CD8-positive, alpha-beta memory T cell (primary cell): ENCODE results near the gene TFF1. TPM values are rescaled to one million over a fixed set of nuclear protein-coding genes. Genes with fewer than 3 reads are reported as not detected.
A peak's percentile ranks its signal among the peaks of the same experiment; 100 is the strongest.

Experiments used
- CTCF ChIA-PET: fragments of 350-600 bp; sonication (Branson Sonifier 250); formaldehyde crosslinking; loops from one replicate; lab custom pipeline; 2021; ENCODE audit warnings: antibody characterized with exemption; lab: Charles Lee
- POLR2A ChIA-PET: fragments of 350-600 bp; sonication (Branson Sonifier 250); formaldehyde crosslinking; loops from one replicate; lab custom pipeline; 2021; ENCODE audit warnings: antibody characterized with exemption; lab: Charles Lee
- DNase-seq, 5 donors: peaks; one replicate each; pipeline versions ENCODE4 v3.0.0 to v3.0.0-alpha.2; 2020 to 2022; ENCODE audit warnings: mixed read lengths in 1 of 5
- H3K27ac ChIP-seq: one replicate; pipeline ENCODE4 v1.7.0; 2013; ENCODE audit warnings: low read depth, mild to moderate bottlenecking, low read length, moderate library complexity
- H3K27me3 ChIP-seq: 2 replicates; pipeline ENCODE4 v1.7.0; 2013; ENCODE audit warnings: low read length, mild to moderate bottlenecking; ENCODE audit not compliant: insufficient read depth, poor library complexity, severe bottlenecking
- H3K36me3 ChIP-seq: 2 replicates; pipeline ENCODE4 v1.7.0; 2013; ENCODE audit warnings: mild to moderate bottlenecking, low read length, moderate library complexity; ENCODE audit not compliant: insufficient read depth
- H3K4me1 ChIP-seq: 2 replicates; pipeline ENCODE4 v1.7.0; 2013; ENCODE audit warnings: mild to moderate bottlenecking, low read length, moderate library complexity; ENCODE audit not compliant: insufficient read depth
- H3K4me3 ChIP-seq: 2 replicates; pipeline ENCODE4 v1.7.0; 2013; ENCODE audit warnings: mild to moderate bottlenecking, low read length
- H3K9me3 ChIP-seq: 2 replicates; pipeline ENCODE4 v1.7.0; 2013; ENCODE audit warnings: mild to moderate bottlenecking, low read length
- H3K27ac Mint-ChIP-seq, 8 donors: one replicate each; pipeline ENCODE4 v1.8.0; 2020 to 2021; ENCODE audit warnings: mixed read lengths in 8 of 8, mild to moderate bottlenecking in 6 of 8, inconsistent platforms in 3 of 8, moderate library complexity in 3 of 8
- H3K27me3 Mint-ChIP-seq, 2 donors: one replicate each; pipeline ENCODE4 v1.8.0; 2020 to 2021; ENCODE audit warnings: mixed read lengths in 2 of 2, mild to moderate bottlenecking in 1 of 2, moderate library complexity in 1 of 2
- H3K36me3 Mint-ChIP-seq, 3 donors: one replicate each; pipeline ENCODE4 v1.8.0; 2020 to 2021; ENCODE audit warnings: mixed read lengths in 3 of 3, inconsistent platforms in 1 of 3, mild to moderate bottlenecking in 1 of 3
- H3K4me1 Mint-ChIP-seq, 3 donors: one replicate each; pipeline ENCODE4 v1.8.0; 2020 to 2021; ENCODE audit warnings: mixed read lengths in 3 of 3, inconsistent platforms in 1 of 3, mild to moderate bottlenecking in 1 of 3
- H3K4me3 Mint-ChIP-seq, 7 donors: one replicate each; pipeline ENCODE4 v1.8.0; 2020 to 2021; ENCODE audit warnings: mixed read lengths in 7 of 7, mild to moderate bottlenecking in 6 of 7, moderate library complexity in 4 of 7, inconsistent platforms in 2 of 7
- H3K9me3 Mint-ChIP-seq, 5 donors: one replicate each; pipeline ENCODE4 v1.8.0; 2020 to 2022; ENCODE audit warnings: mixed read lengths in 5 of 5, mild to moderate bottlenecking in 3 of 5, moderate library complexity in 2 of 5, inconsistent platforms in 1 of 5
- polyA plus RNA-seq: library from polyadenylated mRNA; unstranded; fragments of 300-500 nt; fragmentation: Illumina TruSeq; gene quantifications from one replicate; pipeline ENCODE4 v1.2.3, GENCODE V29; 2021
- total RNA-seq, 2 experiments: library from RNA; stranded (reverse); gene quantifications; one replicate each; pipeline ENCODE4 v1.2.3, GENCODE V29; 2021

Gene TFF1
- total and polyA plus RNA-seq, 3 experiments from 2014 or later: not detected

GRCh38 chr21:42350927-42351426, 15.4 kb downstream of the TFF1 start, which contains the start of gene TFF2:
Gene TFF2 (minus strand): TSS chr21:42350994. CDS start chr21:42350957, 37 bp downstream.
- ChIA-PET POLR2A (no interaction called here), CTCF (no interaction called here)
- Histone ChIP-seq H3K4me1 (no peaks in the 10 kb centered on the region), H3K4me3 (no peak within 1 kb of the TSS), H3K27me3 (no peaks in the 10 kb centered on the region), H3K27ac (no peak within 1 kb of the TSS), H3K9me3 (no peaks in the 10 kb centered on the region), H3K36me3 (no peaks in the 10 kb centered on the region)
- H3K9me3 Mint-ChIP-seq: peaks cover 14 to 24% (median 16%) of the 10 kb centered on the region in 5 donors
- H3K27me3 Mint-ChIP-seq: peaks cover 3 to 10% of the 10 kb centered on the region in 2 donors
- no peaks in the 10 kb centered on the region for H3K4me1 Mint-ChIP-seq
- H3K36me3 Mint-ChIP-seq: peaks cover 0 to 20% (median 0%) of the 10 kb centered on the region in 3 donors
- H3K4me3 Mint-ChIP-seq: no peak within 1 kb of the TSS
- DNase-seq: no peak
- peak within 1 kb of the TSS in 1 of 8 donors; percentile 43 for H3K27ac Mint-ChIP-seq

DNA sequence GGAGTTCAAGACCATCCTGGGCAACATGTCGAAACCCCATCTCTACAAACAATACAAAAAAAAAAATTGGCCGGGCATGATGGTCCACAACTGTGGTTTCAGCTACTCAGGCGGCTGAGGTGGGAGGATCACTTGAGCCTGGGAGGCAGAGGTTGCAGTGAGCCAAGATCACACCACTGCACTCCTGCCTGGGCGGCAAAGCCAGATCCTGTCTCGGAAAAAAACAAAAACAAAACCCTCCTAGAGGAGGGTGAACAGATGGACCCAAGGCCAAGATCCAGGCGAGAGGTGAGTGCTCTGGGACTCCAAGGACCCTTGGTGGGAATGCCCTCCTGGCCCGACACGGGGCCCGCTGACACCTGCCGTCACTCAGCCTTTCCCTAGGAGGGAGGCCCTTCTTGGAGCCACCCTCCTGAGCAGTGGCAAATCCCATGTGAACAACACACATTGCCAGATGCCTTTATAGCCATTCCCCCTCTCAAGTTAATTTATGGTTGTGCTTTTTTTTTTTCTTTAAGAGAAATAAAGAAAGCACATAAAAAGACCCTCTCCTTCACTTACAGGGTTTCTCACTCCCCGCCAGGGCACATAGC, 15.9 kb downstream of the TFF1 start:
- no peaks in the 10 kb centered on the region for H3K27me3 ChIP-seq
- DNase-seq: no peak
- ChIA-PET CTCF (interaction anchor here (1.6 kb wide), 1 partner anchor 13 kb away, joined by 5 read pairs; no protein-coding TSS in a partner anchor), POLR2A (interaction anchor here (0.7 kb wide), 1 partner anchor 68 kb away, joined by 3 read pairs; no protein-coding TSS in a partner anchor)
- Mint-ChIP-seq H3K4me3 (no peak overlapping the region), H3K27me3 (peaks cover 3 to 10% of the 10 kb centered on the region in 2 donors), H3K27ac (peak overlapping the region in 1 of 8 donors; percentile 43), H3K4me1 (no peaks in the 10 kb centered on the region), H3K36me3 (peaks cover 0 to 16% (median 0%) of the 10 kb centered on the region in 3 donors), H3K9me3 (peaks cover 8 to 21% (median 13%) of the 10 kb centered on the region in 5 donors)
- H3K9me3 ChIP-seq: no peaks in the 10 kb centered on the region
- H3K4me3 ChIP-seq: no peak overlapping the region
- no peaks in the 10 kb centered on the region for H3K36me3 ChIP-seq
- no peak overlapping the region for H3K27ac ChIP-seq
- H3K4me1 ChIP-seq: no peaks in the 10 kb centered on the region

- Mint-ChIP-seq H3K27ac (no peak overlapping the region), H3K36me3 (peaks cover 0 to 11% (median 0%) of the 10 kb centered on the region in 3 donors), H3K9me3 (peaks cover 2 to 16% (median 6%) of the 10 kb centered on the region in 5 donors), H3K27me3 (peaks cover 0 to 5% of the 10 kb centered on the region in 2 donors), H3K4me3 (no peak overlapping the region), H3K4me1 (no peaks in the 10 kb centered on the region)
- Histone ChIP-seq H3K27me3 (no peaks in the 10 kb centered on the region), H3K27ac (no peak overlapping the region), H3K4me3 (no peak overlapping the region), H3K9me3 (no peaks in the 10 kb centered on the region), H3K4me1 (no peaks in the 10 kb centered on the region), H3K36me3 (no peaks in the 10 kb centered on the region)
- CTCF ChIA-PET: interaction anchor here (1.1 to 1.6 kb wide), 2 partner anchors 12 to 13 kb away, joined by 3 to 5 read pairs; no protein-coding TSS in a partner anchor
- DNase-seq: no peak
- POLR2A ChIA-PET: interaction anchor here (0.7 kb wide), 1 partner anchor 67 kb away, joined by 3 read pairs; no protein-coding TSS in a partner anchor
These were observed 16.7 kb downstream of the TFF1 start for GRCh38 chr21:42349420-42350317.

DNA sequence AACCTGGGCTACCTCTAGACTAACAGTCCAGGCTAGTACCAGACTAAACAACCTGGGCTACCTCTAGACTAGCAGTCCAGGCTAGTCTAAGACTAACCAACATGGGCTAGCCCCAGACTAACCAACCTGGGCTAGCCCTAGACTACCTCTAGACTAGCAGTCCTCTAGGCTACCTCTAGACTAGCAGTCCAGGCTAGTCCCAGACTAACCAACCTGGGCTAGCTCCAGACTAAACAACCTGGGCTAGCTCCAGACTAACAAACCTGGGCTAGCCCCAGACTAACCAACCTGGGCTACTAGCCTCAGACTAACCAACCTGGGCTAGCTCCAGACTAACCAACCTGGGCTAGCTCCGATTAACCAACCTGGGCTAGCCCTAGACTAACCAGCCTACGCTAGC, 17.6 kb downstream of the TFF1 start:
- POLR2A ChIA-PET: no interaction called here
- no peak overlapping the region for H3K4me3 Mint-ChIP-seq
- Histone ChIP-seq H3K27ac (no peak overlapping the region), H3K4me1 (no peaks in the 10 kb centered on the region), H3K36me3 (no peaks in the 10 kb centered on the region), H3K27me3 (no peaks in the 10 kb centered on the region), H3K4me3 (no peak overlapping the region), H3K9me3 (no peaks in the 10 kb centered on the region)
- peaks cover 0 to 7% (median 0%) of the 10 kb centered on the region in 3 donors for H3K36me3 Mint-ChIP-seq
- peaks cover 0 to 7% (median 2%) of the 10 kb centered on the region in 5 donors for H3K9me3 Mint-ChIP-seq
- no peaks in the 10 kb centered on the region for H3K4me1 Mint-ChIP-seq
- CTCF ChIA-PET: interaction anchor here (1.1 to 1.6 kb wide), 2 partner anchors 11 to 12 kb away, joined by 3 to 5 read pairs; no protein-coding TSS in a partner anchor
- no peak overlapping the region for H3K27ac Mint-ChIP-seq
- no peaks in the 10 kb centered on the region for H3K27me3 Mint-ChIP-seq
- no peak for DNase-seq

DNA sequence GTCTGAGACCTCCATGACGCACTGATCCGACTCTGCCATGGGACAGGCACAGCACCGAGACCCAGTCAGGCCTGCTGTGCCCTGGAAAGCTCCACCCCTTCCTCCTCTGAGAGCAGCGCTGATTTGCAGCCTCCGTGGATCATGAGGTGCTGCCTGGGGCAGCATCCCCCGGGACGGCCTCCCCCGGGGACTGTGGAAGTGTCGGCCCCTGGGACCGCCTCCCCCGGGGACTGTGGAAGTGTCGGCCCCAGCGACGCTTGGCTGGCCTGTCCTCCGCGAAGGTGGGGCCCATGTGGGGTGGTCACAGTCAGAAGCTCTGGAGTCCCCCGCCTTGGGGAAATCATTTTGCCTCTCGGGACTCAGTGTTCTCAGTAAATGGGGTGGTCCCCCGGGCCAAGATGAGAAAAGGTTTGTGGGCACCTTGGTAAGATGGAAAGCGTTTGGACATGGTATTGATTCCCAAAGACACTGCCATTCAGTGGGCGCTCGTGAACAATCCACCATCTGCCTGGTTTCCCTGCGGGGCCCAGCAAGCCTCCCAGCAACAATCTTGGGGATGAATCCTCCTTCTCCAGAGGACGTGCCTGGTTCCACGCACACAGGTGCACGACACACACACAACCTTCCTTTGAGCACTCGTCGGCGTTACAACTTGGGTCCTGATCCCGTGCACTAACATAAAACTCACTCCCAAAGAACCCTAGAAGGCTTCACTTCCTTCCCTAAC, 18.6 kb downstream of the TFF1 start:
- Histone ChIP-seq H3K27me3 (no peaks in the 10 kb centered on the region), H3K4me3 (no peak overlapping the region), H3K27ac (no peak overlapping the region), H3K36me3 (no peaks in the 10 kb centered on the region), H3K9me3 (no peaks in the 10 kb centered on the region), H3K4me1 (no peaks in the 10 kb centered on the region)
- Mint-ChIP-seq H3K27me3 (no peaks in the 10 kb centered on the region), H3K36me3 (no peaks in the 10 kb centered on the region), H3K4me1 (no peaks in the 10 kb centered on the region), H3K27ac (no peak overlapping the region), H3K4me3 (no peak overlapping the region), H3K9me3 (no peaks in the 10 kb centered on the region)
- DNase-seq: no peak
- ChIA-PET POLR2A (no interaction called here), CTCF (no interaction called here)

DNA sequence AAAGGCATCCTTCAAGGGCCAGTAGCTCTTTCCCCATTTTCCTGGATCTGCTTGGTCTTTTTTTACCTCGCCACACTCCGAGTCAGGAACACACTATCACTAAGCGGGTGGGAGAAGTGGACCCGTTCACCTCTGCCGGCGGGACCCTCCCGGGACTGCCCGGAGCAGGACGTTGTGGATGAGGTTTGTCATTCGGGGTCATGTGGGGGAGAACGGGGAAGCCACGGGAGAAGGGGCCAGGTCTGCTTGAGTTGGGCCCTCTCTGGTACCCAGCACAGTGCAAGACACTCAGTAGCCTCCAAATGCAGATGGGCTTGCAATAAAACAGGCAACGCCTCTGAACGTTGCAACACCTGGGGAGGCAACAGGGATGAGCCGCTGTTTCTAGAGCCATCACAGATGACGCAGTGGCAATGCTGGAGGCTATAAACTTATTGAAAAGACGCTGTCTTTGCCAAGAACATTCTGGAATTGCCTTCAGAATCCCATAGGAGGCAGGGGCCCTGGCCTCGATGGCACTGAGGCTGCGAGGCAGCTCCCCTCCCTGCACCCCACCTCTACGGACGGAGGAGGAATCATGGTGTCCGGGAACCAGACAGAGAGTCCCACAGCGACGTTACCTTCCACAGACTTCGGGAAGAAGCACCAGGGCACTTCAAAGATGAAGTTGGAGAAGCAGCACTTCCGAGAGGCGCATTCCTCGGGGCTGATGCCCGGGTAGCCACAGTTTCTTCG, 19.3 kb downstream of the TFF1 start:
- H3K9me3 ChIP-seq: no peaks in the 10 kb centered on the region
- no peak overlapping the region for H3K27ac ChIP-seq
- no peak overlapping the region for H3K4me3 Mint-ChIP-seq
- ChIA-PET POLR2A (no interaction called here), CTCF (no interaction called here)
- H3K27me3 ChIP-seq: no peaks in the 10 kb centered on the region
- no peaks in the 10 kb centered on the region for H3K4me1 ChIP-seq
- DNase-seq: no peak
- no peaks in the 10 kb centered on the region for H3K4me1 Mint-ChIP-seq
- no peak overlapping the region for H3K4me3 ChIP-seq
- H3K27me3 Mint-ChIP-seq: no peaks in the 10 kb centered on the region
- H3K36me3 ChIP-seq: no peaks in the 10 kb centered on the region
- H3K36me3 Mint-ChIP-seq: no peaks in the 10 kb centered on the region
- H3K9me3 Mint-ChIP-seq: no peaks in the 10 kb centered on the region
- H3K27ac Mint-ChIP-seq: no peak overlapping the region

DNA sequence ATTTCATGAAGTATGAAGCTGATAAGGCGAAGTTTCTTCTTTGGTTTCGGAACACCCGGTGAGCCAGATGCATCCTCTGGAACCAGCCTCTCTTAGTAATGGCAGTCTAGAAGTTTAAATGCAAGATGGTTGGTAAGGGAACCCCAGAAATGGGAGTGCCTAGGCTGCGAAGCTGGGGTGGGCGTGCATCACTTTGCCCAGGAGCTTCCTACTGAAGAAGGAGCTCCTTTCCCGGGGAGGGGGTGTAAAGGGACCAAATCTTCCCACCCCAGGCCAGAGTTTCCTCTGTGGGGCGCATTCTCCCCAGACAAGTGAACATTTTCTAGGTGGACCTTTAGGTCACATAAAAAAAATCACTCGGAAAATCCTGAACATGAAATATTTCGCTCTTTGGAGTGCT, 19.9 kb downstream of the TFF1 start:
- ChIA-PET CTCF (no interaction called here), POLR2A (no interaction called here)
- Mint-ChIP-seq H3K4me1 (no peaks in the 10 kb centered on the region), H3K27ac (no peak overlapping the region), H3K36me3 (no peaks in the 10 kb centered on the region), H3K9me3 (no peaks in the 10 kb centered on the region), H3K4me3 (no peak overlapping the region), H3K27me3 (no peaks in the 10 kb centered on the region)
- H3K36me3 ChIP-seq: no peaks in the 10 kb centered on the region
- H3K4me1 ChIP-seq: no peaks in the 10 kb centered on the region
- no peak for DNase-seq
- H3K27me3 ChIP-seq: no peaks in the 10 kb centered on the region
- H3K4me3 ChIP-seq: no peak overlapping the region
- H3K27ac ChIP-seq: no peak overlapping the region
- no peaks in the 10 kb centered on the region for H3K9me3 ChIP-seq
